ENCODE data around the gene TTC33. TPM values are rescaled to one million over a fixed set of nuclear protein-coding genes. Genes with fewer than 3 reads are reported as not detected.

The TTC33 gene
- total RNA-seq, 2 donors from 2014 or later = 10.6 to 19.8 TPM

DNA sequence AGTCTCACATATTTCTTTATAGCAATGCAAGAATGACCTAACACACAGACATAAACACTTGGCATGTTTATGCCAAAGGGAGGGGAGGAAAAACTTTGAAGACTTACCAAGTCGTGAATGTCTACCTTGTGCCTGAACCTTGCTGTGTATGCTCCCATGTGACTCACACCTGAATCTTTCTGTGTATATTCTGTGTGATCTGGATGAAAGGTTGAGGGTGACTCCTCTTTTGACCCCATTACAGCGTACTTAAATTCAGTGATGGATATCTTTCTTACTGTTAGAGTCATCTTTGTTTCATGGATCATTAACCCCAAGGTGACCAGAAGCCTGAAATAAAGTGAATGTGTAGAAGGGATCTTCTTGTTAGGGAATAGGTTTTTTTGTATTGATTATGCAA lies 129.0 kb downstream of the TTC33 start:
- no peak for DNase-seq
- Histone ChIP-seq H3K9me3 (no peaks in the 10 kb centered on the region), H3K36me3 (no peaks in the 10 kb centered on the region), H3K4me3 (no peak overlapping the region), H3K9ac (ENCODE audit: low read depth in 2 of 2, low read length in 2 of 2) (no peak overlapping the region), H3K27ac (no peak overlapping the region), H3K4me1 (no peaks in the 10 kb centered on the region), H3K27me3 (no peaks in the 10 kb centered on the region)
- TF ChIP-seq, protein P1, sequence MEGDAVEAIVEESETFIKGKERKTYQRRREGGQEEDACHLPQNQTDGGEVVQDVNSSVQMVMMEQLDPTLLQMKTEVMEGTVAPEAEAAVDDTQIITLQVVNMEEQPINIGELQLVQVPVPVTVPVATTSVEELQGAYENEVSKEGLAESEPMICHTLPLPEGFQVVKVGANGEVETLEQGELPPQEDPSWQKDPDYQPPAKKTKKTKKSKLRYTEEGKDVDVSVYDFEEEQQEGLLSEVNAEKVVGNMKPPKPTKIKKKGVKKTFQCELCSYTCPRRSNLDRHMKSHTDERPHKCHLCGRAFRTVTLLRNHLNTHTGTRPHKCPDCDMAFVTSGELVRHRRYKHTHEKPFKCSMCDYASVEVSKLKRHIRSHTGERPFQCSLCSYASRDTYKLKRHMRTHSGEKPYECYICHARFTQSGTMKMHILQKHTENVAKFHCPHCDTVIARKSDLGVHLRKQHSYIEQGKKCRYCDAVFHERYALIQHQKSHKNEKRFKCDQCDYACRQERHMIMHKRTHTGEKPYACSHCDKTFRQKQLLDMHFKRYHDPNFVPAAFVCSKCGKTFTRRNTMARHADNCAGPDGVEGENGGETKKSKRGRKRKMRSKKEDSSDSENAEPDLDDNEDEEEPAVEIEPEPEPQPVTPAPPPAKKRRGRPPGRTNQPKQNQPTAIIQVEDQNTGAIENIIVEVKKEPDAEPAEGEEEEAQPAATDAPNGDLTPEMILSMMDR (IDR thresholded peaks at IDR 0.05) = no peak
- intact Hi-C loops (cut with DNase I) = no loop called here

DNA sequence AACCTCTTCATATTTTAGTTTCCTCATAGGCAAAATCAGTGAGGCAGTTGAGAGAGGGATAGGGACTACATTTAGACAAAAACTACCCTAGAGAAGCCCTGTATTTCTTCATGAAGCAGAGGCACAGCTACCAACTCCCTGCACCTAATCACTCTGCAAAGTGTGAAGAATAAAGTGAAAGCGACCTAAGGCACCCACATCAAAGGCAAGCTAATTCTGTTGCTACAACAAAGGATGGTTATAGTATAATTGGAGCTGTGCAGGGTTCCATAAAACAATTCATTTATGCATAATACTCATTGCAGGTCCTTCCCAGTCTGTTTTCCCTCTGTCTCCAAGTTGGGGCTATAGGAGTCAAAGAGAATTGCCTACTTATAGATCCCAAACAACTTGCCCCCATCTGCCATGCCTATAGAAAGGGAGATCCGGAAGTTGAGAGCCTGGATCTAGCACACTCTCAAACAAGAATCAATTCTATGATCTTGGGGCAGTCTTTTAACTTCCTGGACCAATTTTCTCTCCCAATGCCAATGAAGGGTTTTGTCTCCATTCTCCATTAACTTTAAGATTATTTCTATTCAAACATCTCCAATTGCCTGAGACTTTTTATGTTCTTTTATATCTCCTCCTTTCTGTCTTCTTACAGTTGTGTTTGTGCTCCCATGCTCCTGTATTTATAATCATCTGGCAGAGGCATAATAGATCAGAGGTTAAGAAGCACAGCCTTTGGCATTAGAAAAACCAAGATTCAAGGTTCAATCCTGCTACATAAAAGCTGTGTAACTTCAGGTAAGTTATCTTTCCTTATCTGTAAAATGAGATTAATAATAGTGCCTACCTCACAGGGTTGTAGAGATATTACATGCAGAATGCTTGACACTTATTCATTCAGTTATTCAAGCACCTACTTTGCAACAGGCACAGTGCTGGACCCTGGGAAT lies 132.0 kb downstream of the TTC33 start:
- TF ChIP-seq, protein P1 (IDR thresholded peaks at IDR 0.05) = no peak
- H3K9me3 ChIP-seq = no peaks in the 10 kb centered on the region
- no peak for DNase-seq
- H3K9ac ChIP-seq (ENCODE audit: low read depth in 2 of 2, low read length in 2 of 2) = no peak overlapping the region
- no peaks in the 10 kb centered on the region for H3K27me3 ChIP-seq
- H3K4me1 ChIP-seq = no peaks in the 10 kb centered on the region
- H3K4me3 ChIP-seq = no peak overlapping the region
- intact Hi-C loops (cut with DNase I) = no loop called here
- no peaks in the 10 kb centered on the region for H3K36me3 ChIP-seq
- H3K27ac ChIP-seq = no peak overlapping the region

DNA sequence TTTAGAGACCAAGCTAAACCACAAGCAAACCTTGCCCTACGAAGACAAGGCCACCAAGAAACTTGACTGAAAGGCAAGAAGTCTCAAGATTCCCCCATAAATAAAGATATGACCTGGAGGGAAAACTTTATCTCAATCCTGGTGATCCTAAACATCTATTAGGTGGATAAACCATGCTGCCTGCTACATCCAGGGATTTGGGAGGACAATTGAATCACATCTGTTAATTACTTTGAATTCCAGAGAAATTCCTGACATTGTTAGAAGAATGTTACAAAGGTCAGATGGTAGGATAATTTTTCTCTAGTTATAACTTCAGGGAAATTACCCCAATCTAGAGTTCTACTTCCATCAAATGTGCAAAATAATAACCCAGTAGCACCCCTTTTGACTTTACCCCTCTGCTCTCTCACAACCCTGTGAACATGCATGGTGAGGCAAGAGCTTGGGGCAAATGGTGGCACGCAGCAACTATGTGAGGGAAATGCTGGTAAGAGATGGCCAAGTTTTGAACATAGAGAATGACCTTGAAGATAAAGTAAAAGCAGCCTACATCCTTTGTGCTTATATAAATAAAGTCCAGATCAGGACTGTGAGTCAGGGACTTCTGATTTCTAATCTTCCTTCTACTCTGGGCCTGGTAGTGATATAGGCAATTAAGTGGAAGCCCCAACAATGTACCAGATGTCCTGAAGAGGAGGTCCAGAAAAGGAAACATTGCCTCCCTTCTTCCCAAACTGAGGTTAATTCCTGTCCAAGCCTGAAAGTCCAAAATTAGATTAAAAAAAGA lies 133.1 kb downstream of the TTC33 start:
- H3K4me1 ChIP-seq = no peaks in the 10 kb centered on the region
- H3K9ac ChIP-seq (ENCODE audit: low read depth in 2 of 2, low read length in 2 of 2) = no peak overlapping the region
- intact Hi-C loops (cut with DNase I) = no loop called here
- TF ChIP-seq, protein P1 (IDR thresholded peaks at IDR 0.05) = no peak
- DNase-seq = no peak
- H3K4me3 ChIP-seq = no peak overlapping the region
- no peaks in the 10 kb centered on the region for H3K9me3 ChIP-seq
- H3K27me3 ChIP-seq = no peaks in the 10 kb centered on the region
- H3K36me3 ChIP-seq = no peaks in the 10 kb centered on the region
- no peak overlapping the region for H3K27ac ChIP-seq

DNA sequence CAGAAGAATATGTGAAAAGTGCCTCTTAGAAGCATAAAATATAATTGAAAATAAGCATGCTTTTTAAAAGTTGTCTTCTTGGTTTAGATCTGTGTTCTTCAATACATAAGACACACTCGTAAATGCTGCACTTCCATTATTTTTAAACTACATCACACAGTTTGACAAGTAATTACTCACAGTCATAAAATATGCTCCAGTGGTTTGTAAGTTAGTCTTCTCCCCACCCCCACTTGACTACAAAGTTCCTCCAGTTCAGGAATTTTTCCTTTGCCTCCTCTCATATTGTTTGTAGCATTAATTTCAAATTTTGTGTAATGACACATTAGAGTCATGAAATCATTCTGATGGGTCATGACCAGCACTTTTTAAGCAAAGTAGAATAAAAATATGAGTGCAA lies 136.3 kb downstream of the TTC33 start:
- intact Hi-C loops (cut with DNase I) = no loop called here
- Histone ChIP-seq H3K9ac (ENCODE audit: low read depth in 2 of 2, low read length in 2 of 2) (no peak overlapping the region), H3K27ac (no peak overlapping the region), H3K27me3 (no peaks in the 10 kb centered on the region), H3K9me3 (no peaks in the 10 kb centered on the region), H3K4me3 (no peak overlapping the region), H3K36me3 (no peaks in the 10 kb centered on the region), H3K4me1 (no peaks in the 10 kb centered on the region)
- no peak for DNase-seq
- TF ChIP-seq, protein P1 (IDR thresholded peaks at IDR 0.05) = no peak

DNA sequence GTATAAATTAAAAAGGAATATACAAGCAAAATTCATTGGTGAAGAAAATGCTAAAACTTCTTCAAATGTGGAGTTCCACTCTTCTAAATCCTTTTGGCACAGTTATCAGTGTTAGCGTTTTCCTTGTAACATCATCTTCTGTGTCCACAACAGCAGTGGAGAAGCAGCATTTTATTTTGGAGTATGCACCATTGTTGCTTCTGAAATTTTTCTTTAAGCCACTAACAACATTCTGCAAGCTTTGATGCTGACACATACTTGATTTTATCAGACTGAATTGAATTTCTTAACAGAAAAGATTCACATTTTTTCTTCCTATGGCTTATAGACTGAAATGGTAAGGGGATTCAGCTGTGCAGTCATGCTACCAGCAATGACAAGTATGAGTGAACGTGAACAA lies 136.8 kb downstream of the TTC33 start:
- no peak overlapping the region for H3K27ac ChIP-seq
- no peak for DNase-seq
- H3K27me3 ChIP-seq = no peaks in the 10 kb centered on the region
- no peak overlapping the region for H3K4me3 ChIP-seq
- H3K4me1 ChIP-seq = no peaks in the 10 kb centered on the region
- H3K9ac ChIP-seq (ENCODE audit: low read depth in 2 of 2, low read length in 2 of 2) = no peak overlapping the region
- TF ChIP-seq, protein P1 (IDR thresholded peaks at IDR 0.05) = no peak
- no peaks in the 10 kb centered on the region for H3K36me3 ChIP-seq
- no peaks in the 10 kb centered on the region for H3K9me3 ChIP-seq
- intact Hi-C loops (cut with DNase I) = no loop called here

Data from colonic mucosa (tissue), 4 donors.